ENCODE measurements around the gene CDKAL1.
"Not testable (repeated sequence)": the region's sequence is repeated elsewhere in the genome, so short reads cannot be mapped to it uniquely, and the experiment has no call there.

Gene CDKAL1

GRCh38 chr6:21085643-21086042, 551.4 kb downstream of the CDKAL1 start:
- Mint-ChIP-seq H3K9me3 (no peaks in the 10 kb centered on the region), H3K27ac (no peak overlapping the region), H3K27me3 (ENCODE audit: low read depth) (no peaks in the 10 kb centered on the region), H3K4me3 (no peak overlapping the region), H3K36me3 (ENCODE audit: low read depth) (peaks cover 12% of the 10 kb centered on the region), H3K4me1 (ENCODE audit: low read depth) (no peaks in the 10 kb centered on the region)
- DNase-seq (ENCODE audit: low spot score), result no peak

GRCh38 chr6:21087188-21087587, 552.9 kb downstream of the CDKAL1 start:
- DNase-seq (ENCODE audit: low spot score), result no peak
- H3K4me1 Mint-ChIP-seq (ENCODE audit: low read depth), result no peaks in the 10 kb centered on the region
- no peaks in the 10 kb centered on the region for H3K9me3 Mint-ChIP-seq
- H3K36me3 Mint-ChIP-seq (ENCODE audit: low read depth), result peaks cover 10% of the 10 kb centered on the region
- H3K4me3 Mint-ChIP-seq, result no peak overlapping the region
- H3K27me3 Mint-ChIP-seq (ENCODE audit: low read depth), result no peaks in the 10 kb centered on the region
- no peak overlapping the region for H3K27ac Mint-ChIP-seq

- H3K27me3 Mint-ChIP-seq (ENCODE audit: low read depth), result no peaks in the 10 kb centered on the region
- H3K9me3 Mint-ChIP-seq, result no peaks in the 10 kb centered on the region
- peaks cover 3% of the 10 kb centered on the region for H3K36me3 Mint-ChIP-seq (ENCODE audit: low read depth)
- H3K4me1 Mint-ChIP-seq (ENCODE audit: low read depth), result no peaks in the 10 kb centered on the region
- no peak overlapping the region for H3K4me3 Mint-ChIP-seq
- no peak overlapping the region for H3K27ac Mint-ChIP-seq
- no peak for DNase-seq (ENCODE audit: low spot score)
Measured at GRCh38 chr6:21091411-21091810, 557.2 kb downstream of the CDKAL1 start.

GRCh38 chr6:21092231-21092772, 558.0 kb downstream of the CDKAL1 start:
- not testable (repeated sequence) for H3K27ac Mint-ChIP-seq; H3K36me3 Mint-ChIP-seq (ENCODE audit: low read depth); H3K27me3 Mint-ChIP-seq (ENCODE audit: low read depth)

GRCh38 chr6:21095462-21095861, 561.2 kb downstream of the CDKAL1 start:
- Mint-ChIP-seq H3K4me1 (ENCODE audit: low read depth) (peaks cover 5% of the 10 kb centered on the region), H3K27me3 (ENCODE audit: low read depth) (no peaks in the 10 kb centered on the region), H3K36me3 (ENCODE audit: low read depth) (peaks cover 1% of the 10 kb centered on the region), H3K4me3 (no peak overlapping the region), H3K9me3 (no peaks in the 10 kb centered on the region), H3K27ac (no peak overlapping the region)
- DNase-seq (ENCODE audit: low spot score), result no peak

More at GRCh38 chr6:21092231-21092772, 558.0 kb downstream of the CDKAL1 start:
- H3K4me1 Mint-ChIP-seq (ENCODE audit: low read depth); H3K4me3 Mint-ChIP-seq; H3K9me3 Mint-ChIP-seq; DNase-seq (ENCODE audit: low spot score): not testable (repeated sequence)

GRCh38 chr6:21098134-21098533, 563.9 kb downstream of the CDKAL1 start:
- peaks cover 1% of the 10 kb centered on the region for H3K36me3 Mint-ChIP-seq (ENCODE audit: low read depth)
- no peak overlapping the region for H3K27ac Mint-ChIP-seq
- H3K9me3 Mint-ChIP-seq, result no peaks in the 10 kb centered on the region
- no peaks in the 10 kb centered on the region for H3K27me3 Mint-ChIP-seq (ENCODE audit: low read depth)
- H3K4me1 Mint-ChIP-seq (ENCODE audit: low read depth), result peaks cover 10% of the 10 kb centered on the region
- no peak overlapping the region for H3K4me3 Mint-ChIP-seq
- no peak for DNase-seq (ENCODE audit: low spot score)

GRCh38 chr6:21098744-21099143, 564.5 kb downstream of the CDKAL1 start:
- peaks cover 10% of the 10 kb centered on the region for H3K4me1 Mint-ChIP-seq (ENCODE audit: low read depth)
- no peak overlapping the region for H3K27ac Mint-ChIP-seq
- no peaks in the 10 kb centered on the region for H3K36me3 Mint-ChIP-seq (ENCODE audit: low read depth)
- H3K9me3 Mint-ChIP-seq, result no peaks in the 10 kb centered on the region
- H3K27me3 Mint-ChIP-seq (ENCODE audit: low read depth), result no peaks in the 10 kb centered on the region
- no peak for DNase-seq (ENCODE audit: low spot score)
- H3K4me3 Mint-ChIP-seq, result no peak overlapping the region

- H3K27me3 Mint-ChIP-seq (ENCODE audit: low read depth), result no peaks in the 10 kb centered on the region
- H3K4me3 Mint-ChIP-seq, result no peak overlapping the region
- no peaks in the 10 kb centered on the region for H3K9me3 Mint-ChIP-seq
- H3K27ac Mint-ChIP-seq, result no peak overlapping the region
- peaks cover 10% of the 10 kb centered on the region for H3K4me1 Mint-ChIP-seq (ENCODE audit: low read depth)
- DNase-seq (ENCODE audit: low spot score), result no peak
- H3K36me3 Mint-ChIP-seq (ENCODE audit: low read depth), result no peaks in the 10 kb centered on the region
Measured at GRCh38 chr6:21099338-21100314, 565.4 kb downstream of the CDKAL1 start.

- Mint-ChIP-seq H3K9me3 (no peaks in the 10 kb centered on the region), H3K4me1 (ENCODE audit: low read depth) (peaks cover 10% of the 10 kb centered on the region), H3K27me3 (ENCODE audit: low read depth) (no peaks in the 10 kb centered on the region), H3K27ac (no peak overlapping the region), H3K36me3 (ENCODE audit: low read depth) (no peaks in the 10 kb centered on the region), H3K4me3 (no peak overlapping the region)
- no peak for DNase-seq (ENCODE audit: low spot score)
Measured at GRCh38 chr6:21100991-21101390, 566.7 kb downstream of the CDKAL1 start.

- H3K27me3 Mint-ChIP-seq (ENCODE audit: low read depth), result no peaks in the 10 kb centered on the region
- DNase-seq (ENCODE audit: low spot score), result no peak
- H3K9me3 Mint-ChIP-seq, result no peaks in the 10 kb centered on the region
- H3K4me3 Mint-ChIP-seq, result no peak overlapping the region
- no peak overlapping the region for H3K27ac Mint-ChIP-seq
- no peaks in the 10 kb centered on the region for H3K36me3 Mint-ChIP-seq (ENCODE audit: low read depth)
- H3K4me1 Mint-ChIP-seq (ENCODE audit: low read depth), result peaks cover 10% of the 10 kb centered on the region
Measured at GRCh38 chr6:21101694-21102093, 567.4 kb downstream of the CDKAL1 start.

- Mint-ChIP-seq H3K9me3 (no peaks in the 10 kb centered on the region), H3K27me3 (ENCODE audit: low read depth) (no peaks in the 10 kb centered on the region), H3K36me3 (ENCODE audit: low read depth) (no peaks in the 10 kb centered on the region), H3K27ac (no peak overlapping the region), H3K4me1 (ENCODE audit: low read depth) (peaks cover 10% of the 10 kb centered on the region), H3K4me3 (no peak overlapping the region)
- no peak for DNase-seq (ENCODE audit: low spot score)
Measured at GRCh38 chr6:21102201-21102600, 567.9 kb downstream of the CDKAL1 start.

GRCh38 chr6:21102624-21103023, 568.4 kb downstream of the CDKAL1 start:
- Mint-ChIP-seq H3K27ac (no peak overlapping the region), H3K4me1 (ENCODE audit: low read depth) (peaks cover 10% of the 10 kb centered on the region), H3K36me3 (ENCODE audit: low read depth) (no peaks in the 10 kb centered on the region), H3K4me3 (no peak overlapping the region), H3K27me3 (ENCODE audit: low read depth) (no peaks in the 10 kb centered on the region), H3K9me3 (no peaks in the 10 kb centered on the region)
- DNase-seq (ENCODE audit: low spot score), result no peak

GRCh38 chr6:21103626-21104224, 569.5 kb downstream of the CDKAL1 start:
- Mint-ChIP-seq H3K4me1 (ENCODE audit: low read depth) (peaks cover 10% of the 10 kb centered on the region), H3K27me3 (ENCODE audit: low read depth) (no peaks in the 10 kb centered on the region), H3K4me3 (no peak overlapping the region), H3K9me3 (no peaks in the 10 kb centered on the region), H3K27ac (no peak overlapping the region), H3K36me3 (ENCODE audit: low read depth) (no peaks in the 10 kb centered on the region)
- DNase-seq (ENCODE audit: low spot score), result no peak

- Mint-ChIP-seq H3K27me3 (ENCODE audit: low read depth) (no peaks in the 10 kb centered on the region), H3K9me3 (no peaks in the 10 kb centered on the region), H3K4me3 (no peak overlapping the region), H3K4me1 (ENCODE audit: low read depth) (peaks cover 10% of the 10 kb centered on the region), H3K36me3 (ENCODE audit: low read depth) (no peaks in the 10 kb centered on the region), H3K27ac (no peak overlapping the region)
- DNase-seq (ENCODE audit: low spot score), result no peak
Measured at GRCh38 chr6:21104288-21104687, 570.0 kb downstream of the CDKAL1 start.

Measured in T-helper 2 cell treated with Interferon-gamma antibody and Interleukin-4, amounts not matched to agents 5 μg/mL and 100 μg/mL, for 36 hours (primary cell).